Kidney tubule cell (primary cell): ENCODE measurements around the gene ZNF814.
"Not testable (repeated sequence)": the region's sequence is repeated elsewhere in the genome, so short reads cannot be mapped to it uniquely, and the experiment has no call there.

ENCODE experiments used
- DNase-seq: peaks from one replicate; pipeline ENCODE4 v3.0.0-alpha.2; 2018; ENCODE audit warnings: low spot score

ZNF814 gene

DNA sequence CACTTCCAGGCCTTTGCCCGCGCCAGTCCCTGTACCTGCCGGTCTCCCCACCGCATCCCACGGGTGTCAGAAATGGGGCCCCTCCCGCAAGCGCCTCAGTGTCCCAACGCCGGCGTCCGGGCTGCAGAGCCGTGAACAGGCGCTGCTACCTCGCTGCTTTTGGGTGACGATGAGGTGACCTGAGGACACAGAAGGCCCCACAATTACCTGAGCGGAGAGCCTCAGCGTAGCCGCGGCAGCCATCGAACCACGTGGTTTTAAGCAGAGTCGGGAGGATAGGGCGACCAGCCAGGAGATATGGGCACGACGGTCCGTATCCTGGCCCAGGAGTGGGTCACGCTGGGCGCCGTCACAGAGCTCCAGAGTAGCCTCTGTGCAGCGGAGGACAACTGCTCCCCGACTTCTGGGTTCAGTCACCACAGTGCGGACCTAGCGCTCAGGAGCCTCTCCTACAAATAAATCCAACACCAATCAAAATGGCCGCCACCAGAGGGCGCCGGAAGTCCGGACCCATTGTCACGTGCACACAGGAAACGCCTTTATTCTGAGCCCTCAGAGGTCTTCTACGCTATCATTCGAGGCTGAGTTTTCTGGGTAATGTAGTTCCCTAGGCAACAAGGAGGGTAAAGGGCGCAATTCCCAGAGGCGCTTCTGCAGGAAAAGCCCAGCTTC lies at the start of gene ZNF814:
Gene ZNF814 (minus strand): TSS at position 478 of the 672 bp plus-strand sequence. CDS start 235 bp downstream, at position 243.
- peak; percentile 88 for DNase-seq

DNA sequence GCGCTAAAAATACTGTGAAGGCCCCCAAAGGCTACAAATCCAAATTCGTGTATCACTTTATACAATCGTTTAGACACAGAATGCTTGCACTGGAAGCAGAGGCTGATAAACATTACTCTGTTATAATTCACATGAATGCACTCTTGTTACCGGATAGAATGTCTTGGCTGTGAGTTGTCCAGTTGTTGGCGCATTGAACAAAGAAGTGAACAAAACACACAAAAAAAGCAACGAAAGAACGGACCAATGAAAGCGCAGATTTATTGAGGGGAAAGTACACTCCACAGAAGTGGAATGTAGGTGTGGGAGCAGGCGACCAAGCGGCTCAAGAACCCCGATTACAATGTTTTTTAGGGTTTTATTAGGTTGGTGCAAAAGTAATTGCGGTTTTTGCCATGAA lies 46.9 kb upstream of the ZNF814 start:
- no peak for DNase-seq

DNA sequence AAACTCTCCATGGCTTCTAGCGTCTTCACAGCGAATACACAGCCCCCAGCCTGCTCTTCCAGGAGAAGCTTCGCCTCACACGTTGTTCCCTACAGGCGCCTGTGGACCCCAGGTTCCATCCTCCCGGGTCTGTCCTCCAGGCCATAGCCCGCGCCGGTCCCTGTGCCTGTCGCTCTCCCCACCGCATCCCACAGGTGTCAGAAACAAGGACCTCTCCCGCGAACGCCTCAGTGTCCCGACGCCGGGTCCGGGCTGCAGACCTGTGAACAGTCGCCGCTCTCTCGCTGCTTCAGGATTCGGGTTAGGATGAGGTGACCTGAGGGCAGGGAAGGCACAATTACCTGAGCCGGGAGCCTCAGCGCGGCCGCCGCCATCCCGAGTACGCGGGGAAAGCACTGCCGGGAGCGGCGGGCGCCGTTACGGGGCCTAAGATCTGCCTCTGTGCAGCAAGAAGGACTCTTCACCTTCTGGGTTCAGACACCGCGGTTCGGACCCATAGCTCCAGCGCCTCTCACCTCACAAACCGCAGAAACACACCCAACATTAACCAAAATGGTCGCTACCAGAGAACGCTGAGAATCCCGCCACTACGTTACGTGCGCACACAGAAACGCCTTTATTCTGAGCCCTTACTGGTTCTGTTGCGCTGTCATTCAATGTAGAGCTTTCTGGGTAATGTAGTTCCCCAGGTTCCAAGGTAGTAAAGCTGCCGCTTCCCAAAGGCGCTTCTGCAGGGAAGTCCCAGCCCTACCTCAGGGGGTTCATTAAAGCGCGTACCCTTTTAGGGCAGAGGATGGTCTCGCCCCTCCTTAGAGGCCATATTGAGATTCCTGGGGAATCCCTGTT lies 46.2 kb upstream of the ZNF814 start, which contains the start of gene ZNF418:
Gene ZNF418 (minus strand): TSS at position 583 of the 846 bp plus-strand sequence. CDS start 1,580 bp downstream, outside the sequence.
- peak; percentile 83 for DNase-seq

DNA sequence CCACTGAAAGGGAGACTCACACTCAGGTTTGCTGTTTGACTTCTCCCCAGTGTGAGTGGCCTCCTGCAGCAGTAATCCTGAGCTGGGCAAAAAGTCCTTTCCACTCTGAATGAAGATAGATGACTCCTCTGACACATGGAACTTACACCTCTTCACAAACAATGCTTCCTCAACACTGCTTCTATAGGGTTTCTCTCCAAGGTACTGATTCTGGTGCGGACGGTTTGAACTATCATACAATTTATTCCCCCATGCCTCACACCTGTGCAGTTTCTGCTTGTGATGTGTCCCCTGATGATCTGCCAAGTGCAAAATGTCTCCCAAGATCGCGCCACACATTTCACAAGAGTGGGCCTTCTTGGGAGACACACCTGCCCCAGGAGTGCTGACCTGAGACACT lies 38.8 kb upstream of the ZNF814 start:
- no peak for DNase-seq

DNA sequence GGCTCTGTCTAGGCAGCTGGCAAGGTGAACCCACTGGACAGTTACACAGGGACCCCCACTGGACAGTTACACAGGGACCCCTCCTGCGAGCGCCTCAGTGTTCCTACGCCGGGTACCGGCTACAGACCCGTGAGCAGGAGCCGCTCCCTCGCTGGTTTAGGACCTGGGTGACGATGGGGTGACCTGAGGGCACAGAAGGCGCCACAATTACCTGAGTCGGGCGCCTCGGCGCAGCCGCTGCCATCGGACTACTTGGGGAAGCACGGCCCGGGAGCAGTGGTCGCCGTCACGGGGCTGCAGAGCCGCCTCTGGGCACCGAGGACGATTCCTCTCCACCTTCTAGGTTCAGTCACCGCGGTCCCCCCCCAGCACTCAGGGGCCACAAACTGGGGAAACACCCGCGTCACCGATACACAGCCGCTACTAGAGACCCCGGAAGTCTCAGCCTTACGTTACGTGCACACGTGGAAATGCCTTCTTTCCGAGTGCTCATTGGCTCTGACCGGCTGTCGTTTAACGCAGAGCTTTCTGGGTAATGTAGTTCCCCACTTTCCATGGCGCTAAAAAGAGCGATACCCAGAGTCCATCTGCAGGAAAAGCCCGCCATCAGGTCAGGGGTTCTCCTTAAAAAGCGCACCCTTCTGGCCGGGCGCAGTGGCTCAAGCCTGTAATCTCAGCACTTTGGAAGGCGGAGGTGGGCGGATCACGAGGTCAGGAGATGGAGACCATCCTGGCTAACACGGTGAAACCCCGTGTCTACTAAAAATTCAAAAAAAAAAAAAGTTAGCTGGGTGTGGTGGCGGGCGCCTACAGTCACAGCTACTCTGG lies 27.5 kb upstream of the ZNF814 start, which contains the start of gene ZNF417:
Gene ZNF417 (minus strand): TSS at position 425 of the 828 bp plus-strand sequence. CDS start 181 bp downstream, at position 244.
- DNase-seq: peak; percentile 95

DNA sequence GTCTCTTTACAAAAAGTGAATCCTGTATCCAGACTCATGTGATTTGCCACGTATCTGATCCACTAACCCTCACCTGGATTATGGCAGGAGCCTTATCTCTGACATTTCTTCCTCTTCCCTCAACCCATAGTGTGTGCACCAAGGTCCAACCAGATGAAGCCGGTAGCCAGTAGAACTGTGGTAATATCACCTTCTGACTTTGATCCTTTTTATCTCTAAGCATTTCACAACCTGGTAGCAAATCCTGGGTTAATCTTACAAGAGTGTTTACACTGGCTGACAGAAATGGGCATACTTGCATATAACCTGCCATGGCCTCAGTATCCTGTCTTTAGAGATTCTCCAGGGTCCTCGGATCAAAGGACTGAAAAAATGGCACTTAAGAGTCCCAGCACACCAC lies 25.7 kb upstream of the ZNF814 start:
- DNase-seq: no peak

DNA sequence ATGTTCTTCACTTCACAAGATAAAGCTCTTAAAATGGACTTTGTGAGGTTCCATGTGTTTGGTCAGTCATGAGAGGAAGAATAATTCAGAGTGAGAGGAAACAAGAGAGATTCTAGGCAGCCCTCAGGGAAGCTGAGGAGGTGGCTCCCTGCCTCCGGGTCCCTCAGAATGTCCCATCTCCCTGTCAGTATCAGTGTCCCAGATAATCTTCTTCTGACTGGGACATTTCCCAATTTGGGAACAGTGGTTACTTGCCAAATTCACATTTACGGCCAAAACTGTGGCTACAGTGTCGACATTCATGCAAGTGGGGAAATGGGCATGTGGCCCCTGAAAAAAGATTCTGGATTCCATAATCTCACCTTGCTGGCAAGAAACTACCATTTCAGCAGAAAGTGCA lies 18.6 kb upstream of the ZNF814 start:
- no peak for DNase-seq

DNA sequence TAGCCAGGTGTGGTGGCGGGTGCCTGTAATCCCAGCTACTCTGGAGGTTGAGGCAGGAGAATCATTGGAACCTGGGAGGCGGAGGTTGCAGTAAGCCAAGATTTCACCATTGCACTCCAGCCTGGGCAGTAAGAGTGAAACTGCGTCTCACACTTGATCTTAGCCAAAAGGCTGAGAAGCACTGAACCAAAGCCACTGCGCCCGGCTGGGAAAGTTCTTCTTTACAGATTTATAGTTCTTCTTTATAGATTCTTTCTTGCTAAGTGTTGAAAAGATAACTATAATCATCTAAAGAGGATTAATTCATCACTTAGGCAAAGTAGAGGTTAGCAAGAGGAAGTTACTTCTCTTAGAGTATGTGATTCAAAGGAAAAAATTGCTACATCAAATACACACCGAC lies 16.4 kb upstream of the ZNF814 start:
- DNase-seq: no peak

DNA sequence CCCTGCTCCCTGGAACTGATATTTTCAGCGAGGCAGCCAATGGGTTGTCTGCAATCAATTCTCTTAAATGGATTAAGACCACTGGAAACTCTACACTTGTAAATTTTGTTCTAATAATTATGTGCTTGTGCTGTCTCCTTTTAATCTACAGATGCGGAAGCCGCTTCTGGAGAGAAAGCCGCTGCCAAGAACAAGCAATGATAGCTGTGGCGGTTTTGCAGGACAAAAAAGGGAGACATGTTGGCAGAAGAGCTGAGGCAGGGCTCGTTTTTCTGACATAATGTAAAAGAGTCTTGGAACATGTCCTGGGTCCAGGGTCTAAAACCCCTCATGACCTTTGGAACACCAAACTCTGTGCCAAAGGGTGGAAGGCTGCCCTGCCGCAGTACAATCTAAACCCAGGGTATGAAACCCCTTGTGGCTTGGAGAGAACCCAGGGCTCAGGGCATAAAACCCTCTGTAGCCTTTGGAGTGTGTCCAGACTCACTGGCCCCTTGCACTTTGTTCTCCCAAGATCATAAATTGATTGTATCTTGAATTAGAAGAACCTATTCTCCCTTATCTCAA lies 14.9 kb upstream of the ZNF814 start:
- no peak for DNase-seq

DNA sequence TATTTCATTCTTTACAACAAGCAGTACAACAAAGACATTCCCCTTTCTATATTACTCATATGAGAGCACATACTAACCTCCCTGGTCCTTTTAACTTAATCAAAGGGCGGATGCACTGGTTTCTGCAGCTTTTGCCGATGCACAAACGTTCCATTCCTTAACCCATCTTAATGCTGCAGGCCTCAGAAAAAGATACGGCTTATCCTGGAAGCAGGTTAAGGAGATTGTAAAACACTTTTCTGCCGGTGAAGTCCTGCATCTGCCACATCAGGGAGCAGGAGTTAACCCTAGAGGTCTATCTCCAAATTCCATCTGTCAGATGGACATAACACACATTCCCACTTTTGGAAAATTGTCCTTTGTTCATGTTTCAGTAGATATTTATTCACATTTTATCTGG lies 11.5 kb upstream of the ZNF814 start:
- DNase-seq: no peak

DNA sequence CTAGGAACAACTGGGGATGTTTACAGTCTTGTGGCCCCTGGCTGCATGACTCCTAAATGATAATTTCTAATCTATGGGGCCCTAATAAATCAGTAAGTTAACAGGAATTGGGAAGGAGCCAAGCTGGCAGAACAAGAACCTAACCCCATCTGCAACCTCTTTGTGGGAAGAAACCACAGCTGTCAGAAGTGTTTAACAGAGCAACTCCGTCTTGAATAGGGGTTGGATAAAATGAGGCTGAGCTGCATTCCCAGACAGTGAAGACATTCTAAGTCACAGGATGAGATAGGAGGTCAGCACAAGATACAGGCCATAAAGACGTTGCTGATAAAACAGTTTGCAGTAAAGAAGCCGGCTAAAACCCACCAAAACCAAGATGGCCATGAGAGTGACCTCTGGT lies 1.9 kb upstream of the ZNF814 start:
- not testable (repeated sequence) for DNase-seq

DNA sequence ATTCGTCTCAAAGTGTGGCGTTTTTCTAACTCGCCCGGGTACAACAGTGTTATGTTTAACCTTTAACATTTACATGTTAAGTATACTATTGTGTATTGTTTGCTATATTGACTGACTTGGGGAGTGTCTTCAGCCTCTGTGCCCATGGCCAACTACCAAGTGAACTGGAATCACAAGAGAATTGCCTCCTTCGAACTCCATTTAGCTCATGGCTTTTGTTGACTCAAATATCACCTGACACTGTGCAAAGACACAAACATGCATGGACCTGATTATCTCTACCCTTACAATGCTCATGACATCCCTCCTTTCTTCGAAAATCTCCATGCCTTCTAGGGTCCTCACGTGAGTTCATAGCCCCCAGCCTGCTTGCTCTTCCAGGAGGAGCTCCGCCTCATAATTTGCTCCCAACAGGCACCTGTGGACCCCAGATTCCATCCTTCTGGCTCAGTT lies 704 bp downstream of the ZNF814 start:
- DNase-seq: no peak

DNA sequence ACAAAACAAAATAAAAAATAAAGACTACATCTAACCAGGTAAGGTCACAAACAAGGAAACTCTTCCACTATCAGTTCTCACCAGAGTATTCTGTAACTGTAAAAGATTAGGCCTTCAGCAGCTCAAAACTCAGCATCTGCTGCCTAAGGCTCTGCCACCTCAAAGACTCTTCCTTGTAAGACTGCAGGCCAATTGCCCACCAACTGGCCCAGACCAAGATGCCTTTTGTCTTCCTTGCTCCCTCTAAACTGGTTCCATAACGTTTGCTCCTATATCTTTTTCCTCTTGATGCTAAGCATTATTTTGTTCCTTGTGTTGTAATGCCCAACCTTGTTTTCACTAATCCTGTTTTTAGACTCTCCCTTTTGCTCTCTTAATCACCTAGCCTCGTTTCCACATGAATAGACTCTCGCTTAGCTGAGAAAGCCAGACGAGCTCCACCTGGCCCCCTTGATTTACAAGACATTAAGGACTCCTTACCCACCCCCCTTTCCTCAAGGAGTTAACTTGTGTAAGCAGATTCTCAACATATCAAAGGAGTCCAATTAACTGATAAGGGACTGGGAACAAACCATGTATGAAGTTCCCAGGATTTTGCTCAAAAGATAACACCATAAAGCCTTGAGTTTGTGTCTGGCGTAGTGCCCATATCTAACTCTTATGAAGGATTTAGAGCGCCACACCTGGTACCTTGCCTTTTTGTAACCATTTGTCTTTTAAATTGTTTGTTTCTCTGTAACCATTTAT lies 1.5 kb downstream of the ZNF814 start:
- DNase-seq: peak; percentile 37

DNA sequence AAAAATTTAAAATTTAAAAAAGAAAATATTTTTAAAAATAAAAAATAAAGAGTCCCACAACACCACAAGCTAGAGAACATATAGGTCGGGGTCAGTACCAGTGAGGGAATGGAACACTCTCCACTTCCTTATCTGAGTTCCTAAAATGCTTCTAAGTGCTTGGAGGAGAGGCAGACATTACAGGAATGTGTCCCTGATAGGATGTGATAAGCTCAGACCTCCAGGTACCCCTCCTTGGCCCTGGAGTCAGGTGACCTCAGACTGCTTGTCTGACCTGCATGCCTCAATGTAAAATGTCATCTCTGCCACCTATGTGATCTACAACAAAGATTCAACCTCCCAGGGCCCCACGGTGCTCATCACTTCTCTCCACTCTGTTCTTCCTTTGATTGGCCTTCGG lies 2.8 kb downstream of the ZNF814 start:
- DNase-seq: no peak

DNA sequence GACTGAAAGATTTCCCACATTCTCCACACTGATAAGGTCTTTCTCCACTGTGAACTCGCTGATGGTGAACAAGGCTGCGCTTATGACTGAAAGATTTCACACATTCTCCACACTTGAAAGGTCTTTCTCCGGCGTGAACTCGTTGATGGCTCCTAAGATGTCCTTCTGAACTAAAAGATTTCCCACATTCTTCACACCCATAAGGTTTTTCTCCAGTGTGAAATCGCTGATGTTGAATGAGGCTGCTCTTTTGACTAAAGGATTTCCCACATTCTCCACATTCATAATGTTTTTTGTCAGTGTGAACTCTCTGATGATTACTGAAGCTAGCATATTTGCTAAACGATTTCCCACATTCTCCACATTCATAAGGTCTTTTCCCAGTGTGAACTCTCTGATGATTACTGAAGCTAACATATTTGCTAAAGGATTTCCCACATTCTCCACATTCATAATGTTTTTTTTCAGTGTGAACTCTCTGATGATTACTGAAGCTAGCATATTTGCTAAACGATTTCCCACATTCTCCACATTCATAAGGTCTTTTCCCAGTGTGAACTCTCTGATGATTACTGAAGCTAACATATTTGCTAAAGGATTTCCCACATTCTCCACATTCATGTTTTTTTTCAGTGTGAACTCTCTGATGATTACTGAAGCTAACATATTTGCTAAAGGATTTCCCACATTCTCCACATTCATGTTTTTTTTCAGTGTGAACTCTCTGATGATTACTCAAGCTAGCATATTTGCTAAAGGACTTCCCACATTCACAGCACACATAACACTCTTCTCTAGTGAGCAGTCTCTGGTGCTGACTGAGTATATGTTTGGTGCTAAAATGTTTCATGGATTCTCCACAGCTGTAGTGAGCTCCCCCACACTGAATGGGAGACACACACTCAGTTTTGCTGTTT lies 14.7 kb downstream of the ZNF814 start:
- DNase-seq: not testable (repeated sequence)

DNA sequence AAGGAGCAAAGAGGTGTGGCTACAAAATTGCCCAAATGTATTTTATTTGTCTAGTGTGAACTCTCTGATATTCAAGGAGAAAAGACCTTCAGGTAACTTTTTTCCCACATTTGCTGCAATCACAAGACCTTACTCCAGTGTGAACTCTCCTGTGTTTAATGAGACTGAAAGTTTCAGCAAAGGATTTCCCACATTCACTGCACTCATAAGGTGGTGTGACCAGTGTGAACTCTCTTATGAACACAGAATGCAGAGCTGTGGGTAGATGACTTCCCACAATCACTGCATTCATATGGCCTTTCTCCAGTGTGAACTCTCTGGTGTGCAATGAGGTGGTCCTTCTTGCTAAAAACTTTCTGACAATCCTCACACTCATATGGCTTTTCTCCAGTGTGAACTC lies 16.4 kb downstream of the ZNF814 start:
- no peak for DNase-seq

DNA sequence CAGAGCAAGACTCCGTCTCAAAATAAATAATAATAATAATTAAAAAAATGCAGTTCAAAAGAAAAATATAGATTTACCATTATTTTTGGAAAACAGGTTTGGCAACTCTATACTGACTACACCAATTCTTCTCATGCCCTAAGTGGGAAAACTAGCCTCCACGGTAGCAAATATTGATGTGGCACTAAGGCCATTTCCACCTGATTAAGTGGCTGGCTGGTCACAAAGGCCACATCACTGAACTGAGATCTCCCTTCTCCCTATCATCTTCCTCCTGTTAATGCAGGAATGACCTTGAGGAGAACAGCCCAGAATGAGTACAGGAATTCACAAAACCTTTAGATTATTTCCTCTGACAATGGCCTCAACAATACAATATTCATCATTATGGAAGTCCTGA lies 18.6 kb downstream of the ZNF814 start:
- DNase-seq: no peak

DNA sequence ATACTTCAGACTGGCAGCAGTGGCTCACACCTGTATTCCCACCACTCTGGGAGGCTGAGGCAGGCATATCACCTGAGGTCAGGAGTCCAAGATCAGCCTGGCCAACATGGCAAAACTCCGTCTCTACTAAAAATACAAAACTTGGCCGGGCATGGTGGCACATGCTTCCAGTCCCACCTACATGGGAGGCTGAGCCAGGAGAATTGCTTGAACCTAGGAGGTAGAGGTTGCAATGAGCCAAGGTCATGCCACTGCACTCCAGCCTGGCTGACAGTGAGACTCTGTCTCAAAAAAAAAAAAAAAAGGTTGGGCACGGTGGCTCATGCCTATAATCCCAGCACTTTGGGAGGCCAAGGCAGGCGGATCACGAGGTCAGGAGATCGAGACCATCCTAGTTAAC lies 19.2 kb downstream of the ZNF814 start:
- not testable (repeated sequence) for DNase-seq

DNA sequence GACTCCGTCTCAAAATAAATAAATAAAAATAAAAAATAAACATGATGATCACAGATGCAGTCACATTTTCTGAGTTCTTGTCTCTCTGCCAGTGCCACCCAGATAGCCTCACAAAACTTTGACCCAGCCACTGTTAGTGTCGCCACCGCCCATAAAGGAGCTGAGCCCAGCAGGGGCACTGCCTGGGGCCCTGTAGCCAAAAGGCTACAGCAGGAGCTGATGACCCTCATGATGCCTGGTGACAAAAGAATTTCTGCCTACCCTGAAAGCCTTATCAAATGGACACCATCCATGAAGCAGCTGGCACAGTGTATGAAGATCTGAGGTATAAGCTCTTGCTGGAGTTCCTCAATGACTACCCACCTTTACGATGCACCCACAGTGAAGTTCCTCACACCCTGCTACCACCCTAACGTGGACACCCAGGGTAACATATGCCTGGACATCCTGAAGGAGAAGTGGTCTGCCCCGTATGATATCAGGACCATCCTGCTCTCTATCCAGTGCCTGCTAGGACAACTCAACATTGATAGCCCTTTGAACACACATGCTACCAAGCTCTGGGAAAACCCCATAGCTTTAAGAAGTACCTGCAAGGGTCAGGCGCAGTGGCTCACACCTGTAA lies 20.9 kb downstream of the ZNF814 start:
- DNase-seq: no peak

DNA sequence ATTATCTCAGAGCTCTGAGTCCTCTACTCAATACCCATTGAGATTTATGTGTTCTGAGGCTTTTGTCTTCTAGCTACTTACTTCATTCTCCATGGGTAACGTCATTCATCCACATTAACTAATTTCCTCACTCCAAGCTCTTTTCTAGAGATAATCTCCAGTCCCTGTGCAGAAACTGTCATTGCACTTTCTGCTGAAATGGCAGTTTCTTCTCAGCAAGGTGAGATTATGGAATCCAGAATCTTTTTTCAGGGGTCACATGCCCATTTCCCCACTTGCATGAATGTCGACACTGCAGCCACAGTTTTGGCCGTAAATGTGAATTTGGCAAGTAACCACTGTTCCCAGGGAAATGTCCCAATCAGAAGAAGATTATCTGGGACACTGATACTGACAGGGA lies 26.5 kb downstream of the ZNF814 start:
- DNase-seq: not testable (repeated sequence)
